MM.1S (cell line): ENCODE results near the gene IVD.

Experiments
- EZH2 ChIP-seq: fragments of 300-600 bp; sonication (generic); optimal IDR thresholded peaks from 2 replicates; pipeline ENCODE3; 2017; ENCODE audit warnings: low read depth, mild to moderate bottlenecking, antibody characterized with exemption, low read length, mixed read lengths
- TF ChIP-seq, protein P1 (sequence below): fragments of 300-600 bp; sonication (generic); IDR thresholded peaks from 2 replicates; pipeline ENCODE4 v1.5.1; 2016; ENCODE audit warnings: antibody characterized with exemption, low read length, mixed read lengths

DNA sequence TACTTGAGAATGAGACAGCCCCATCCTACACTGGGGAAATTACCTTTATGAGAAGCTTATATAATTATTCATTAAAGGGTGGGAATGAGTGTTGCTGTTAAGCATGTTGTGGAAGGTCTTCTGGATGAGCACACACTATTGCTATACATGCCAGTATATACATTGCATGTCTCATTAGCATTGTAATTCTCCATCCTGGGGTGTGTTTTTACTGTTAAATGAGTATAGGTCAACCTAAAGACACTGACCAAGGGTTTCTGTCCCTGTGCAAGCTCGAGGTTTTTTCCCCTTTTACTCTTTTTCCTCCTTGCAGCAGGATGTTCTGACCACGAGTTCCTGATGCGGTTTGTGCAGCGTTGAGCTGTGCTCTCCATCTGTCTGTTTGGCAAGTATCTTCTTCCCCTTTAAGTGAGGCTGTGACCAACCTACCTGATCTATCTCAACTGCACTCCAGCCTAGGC, 7.2 kb upstream of the IVD start:
- TF ChIP-seq, protein P1, sequence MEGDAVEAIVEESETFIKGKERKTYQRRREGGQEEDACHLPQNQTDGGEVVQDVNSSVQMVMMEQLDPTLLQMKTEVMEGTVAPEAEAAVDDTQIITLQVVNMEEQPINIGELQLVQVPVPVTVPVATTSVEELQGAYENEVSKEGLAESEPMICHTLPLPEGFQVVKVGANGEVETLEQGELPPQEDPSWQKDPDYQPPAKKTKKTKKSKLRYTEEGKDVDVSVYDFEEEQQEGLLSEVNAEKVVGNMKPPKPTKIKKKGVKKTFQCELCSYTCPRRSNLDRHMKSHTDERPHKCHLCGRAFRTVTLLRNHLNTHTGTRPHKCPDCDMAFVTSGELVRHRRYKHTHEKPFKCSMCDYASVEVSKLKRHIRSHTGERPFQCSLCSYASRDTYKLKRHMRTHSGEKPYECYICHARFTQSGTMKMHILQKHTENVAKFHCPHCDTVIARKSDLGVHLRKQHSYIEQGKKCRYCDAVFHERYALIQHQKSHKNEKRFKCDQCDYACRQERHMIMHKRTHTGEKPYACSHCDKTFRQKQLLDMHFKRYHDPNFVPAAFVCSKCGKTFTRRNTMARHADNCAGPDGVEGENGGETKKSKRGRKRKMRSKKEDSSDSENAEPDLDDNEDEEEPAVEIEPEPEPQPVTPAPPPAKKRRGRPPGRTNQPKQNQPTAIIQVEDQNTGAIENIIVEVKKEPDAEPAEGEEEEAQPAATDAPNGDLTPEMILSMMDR, result no peak
- no peak for TF ChIP-seq EZH2
